WTC11 (cell line): Measurements from ENCODE around the gene M1AP.

Experiments used
- ESRRA ChIP-seq: sonication (generic); formaldehyde crosslinking; IDR thresholded peaks from 2 replicates; pipeline ENCODE4 v1.8.1; 2022; ENCODE audit warnings: mild to moderate bottlenecking, missing genetic modification reagents, borderline replicate concordance
- ETV6 ChIP-seq: sonication (generic); formaldehyde crosslinking; IDR thresholded peaks from 2 replicates; pipeline ENCODE4 v1.8.1; 2022; ENCODE audit warnings: mild to moderate bottlenecking, missing genetic modification reagents
- FOXJ3 ChIP-seq: sonication (generic); formaldehyde crosslinking; IDR thresholded peaks from 2 replicates; pipeline ENCODE4 v1.9.0; 2021; ENCODE audit warnings: missing genetic modification reagents, mild to moderate bottlenecking, borderline replicate concordance
- GABPB1 ChIP-seq: sonication (generic); formaldehyde crosslinking; IDR thresholded peaks from 2 replicates; pipeline ENCODE4 v1.8.1; 2023; ENCODE audit warnings: mild to moderate bottlenecking, missing genetic modification reagents
- IRF2 ChIP-seq: sonication (generic); formaldehyde crosslinking; IDR thresholded peaks from 2 replicates; pipeline ENCODE4 v1.8.0; 2022; ENCODE audit warnings: low read depth, missing genetic modification reagents, borderline replicate concordance
- KAT7 ChIP-seq: sonication (generic); formaldehyde crosslinking; IDR thresholded peaks from 2 replicates; pipeline ENCODE4 v1.8.1; 2023; ENCODE audit warnings: missing genetic modification reagents, mild to moderate bottlenecking, borderline replicate concordance
- NFYB ChIP-seq: sonication (generic); formaldehyde crosslinking; conservative IDR thresholded peaks from 2 replicates; pipeline ENCODE4 v1.8.0; 2022; ENCODE audit warnings: low read depth, missing genetic modification reagents
- TF ChIP-seq, protein P1 (sequence below): sonication (generic); formaldehyde crosslinking; conservative IDR thresholded peaks from 2 replicates; pipeline ENCODE4 v1.8.1; 2022; ENCODE audit warnings: mild to moderate bottlenecking, missing genetic modification reagents
- TF ChIP-seq, protein P2 (sequence below): fragments of 200-600 bp; IDR thresholded peaks from 2 replicates; pipeline ENCODE4 v1.8.0; 2022; ENCODE audit warnings: antibody characterized with exemption
- TF ChIP-seq, protein P3 (sequence below): sonication (generic); formaldehyde crosslinking; IDR thresholded peaks from 2 replicates; pipeline ENCODE4 v1.8.0; 2022; ENCODE audit warnings: mild to moderate bottlenecking, missing genetic modification reagents

DNA sequence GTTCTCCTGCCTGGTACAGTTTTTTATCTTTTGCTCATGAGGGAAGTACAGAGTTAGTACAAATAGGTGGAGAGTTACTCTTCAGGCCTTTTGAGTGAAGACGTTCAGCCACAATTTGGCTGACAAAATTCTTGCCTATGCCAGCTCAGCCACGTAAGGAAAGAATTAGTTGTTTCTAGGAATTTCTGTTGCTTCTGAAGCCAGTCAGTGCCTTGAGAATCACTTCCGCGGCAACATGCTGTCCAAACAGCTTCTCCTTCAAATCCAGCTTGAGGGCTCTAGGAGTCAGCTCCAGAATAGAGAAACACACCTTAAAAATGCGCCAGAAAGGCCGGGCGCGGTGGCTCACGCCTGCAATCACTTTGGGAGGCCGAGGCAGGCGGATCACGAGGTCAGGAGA is 27.5 kb downstream of the M1AP start:
- TF ChIP-seq, protein P1, sequence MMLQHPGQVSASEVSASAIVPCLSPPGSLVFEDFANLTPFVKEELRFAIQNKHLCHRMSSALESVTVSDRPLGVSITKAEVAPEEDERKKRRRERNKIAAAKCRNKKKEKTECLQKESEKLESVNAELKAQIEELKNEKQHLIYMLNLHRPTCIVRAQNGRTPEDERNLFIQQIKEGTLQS = no peak
- TF ChIP-seq, protein P2, sequence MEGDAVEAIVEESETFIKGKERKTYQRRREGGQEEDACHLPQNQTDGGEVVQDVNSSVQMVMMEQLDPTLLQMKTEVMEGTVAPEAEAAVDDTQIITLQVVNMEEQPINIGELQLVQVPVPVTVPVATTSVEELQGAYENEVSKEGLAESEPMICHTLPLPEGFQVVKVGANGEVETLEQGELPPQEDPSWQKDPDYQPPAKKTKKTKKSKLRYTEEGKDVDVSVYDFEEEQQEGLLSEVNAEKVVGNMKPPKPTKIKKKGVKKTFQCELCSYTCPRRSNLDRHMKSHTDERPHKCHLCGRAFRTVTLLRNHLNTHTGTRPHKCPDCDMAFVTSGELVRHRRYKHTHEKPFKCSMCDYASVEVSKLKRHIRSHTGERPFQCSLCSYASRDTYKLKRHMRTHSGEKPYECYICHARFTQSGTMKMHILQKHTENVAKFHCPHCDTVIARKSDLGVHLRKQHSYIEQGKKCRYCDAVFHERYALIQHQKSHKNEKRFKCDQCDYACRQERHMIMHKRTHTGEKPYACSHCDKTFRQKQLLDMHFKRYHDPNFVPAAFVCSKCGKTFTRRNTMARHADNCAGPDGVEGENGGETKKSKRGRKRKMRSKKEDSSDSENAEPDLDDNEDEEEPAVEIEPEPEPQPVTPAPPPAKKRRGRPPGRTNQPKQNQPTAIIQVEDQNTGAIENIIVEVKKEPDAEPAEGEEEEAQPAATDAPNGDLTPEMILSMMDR = no peak
- no peak for TF ChIP-seq ETV6 (CRISPR knock-in tag)
- no peak for TF ChIP-seq FOXJ3 (CRISPR knock-in tag)
- no peak for TF ChIP-seq NFYB (CRISPR knock-in tag)
- no peak for TF ChIP-seq ESRRA
- TF ChIP-seq, protein P3, sequence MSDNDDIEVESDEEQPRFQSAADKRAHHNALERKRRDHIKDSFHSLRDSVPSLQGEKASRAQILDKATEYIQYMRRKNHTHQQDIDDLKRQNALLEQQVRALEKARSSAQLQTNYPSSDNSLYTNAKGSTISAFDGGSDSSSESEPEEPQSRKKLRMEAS = no peak
- TF ChIP-seq IRF2 (CRISPR knock-in tag) = no peak
- no peak for TF ChIP-seq GABPB1 (CRISPR knock-in tag)
- no peak for TF ChIP-seq KAT7 (CRISPR knock-in tag)
